Forelimb muscle (tissue), 1 donor: ENCODE results near the gene SLC19A3. TPM values are rescaled to one million over a fixed set of nuclear protein-coding genes. Genes with fewer than 3 reads are reported as not detected.
"Not testable (repeated sequence)": the region's sequence is repeated elsewhere in the genome, so short reads cannot be mapped to it uniquely, and the experiment has no call there.

Experiments
- DNase-seq: peaks from one replicate; pipeline ENCODE4 v3.0.0-alpha.2; 2013; ENCODE audit warnings: low read depth
- polyA plus RNA-seq: library from polyadenylated mRNA; unstranded; fragments of 120-200 nt; gene quantifications from one replicate; pipeline ENCODE4 v1.2.1, GENCODE V29; 2013; ENCODE audit not compliant: insufficient read length

SLC19A3 gene
- 0.56 TPM for polyA plus RNA-seq

GRCh38 chr2:227717687-227718567, at the start of gene SLC19A3:
TSS of gene SLC19A3 (minus strand) at chr2:227718028. CDS start at chr2:227702318, 15,710 bp downstream.
- DNase-seq, result peak; percentile 89

GRCh38 chr2:227766373-227766883, 48.6 kb upstream of the SLC19A3 start:
- peak; percentile 54 for DNase-seq

GRCh38 chr2:227765788-227766372, 48.1 kb upstream of the SLC19A3 start:
- DNase-seq, result peak; percentile 31

- DNase-seq, result no peak
Measured at GRCh38 chr2:227761740-227762476, 44.1 kb upstream of the SLC19A3 start.

- no peak for DNase-seq
Measured at GRCh38 chr2:227759411-227760118, 41.7 kb upstream of the SLC19A3 start.

- DNase-seq, result not testable (repeated sequence)
Measured at GRCh38 chr2:227756261-227756660, 38.4 kb upstream of the SLC19A3 start.

GRCh38 chr2:227748079-227748478, 30.3 kb upstream of the SLC19A3 start:
- DNase-seq, result no peak

GRCh38 chr2:227745594-227745993, 27.8 kb upstream of the SLC19A3 start, which contains the start of gene SCYGR8:
TSS of gene SCYGR8 (plus strand) at chr2:227745894. CDS start at chr2:227745894, 0 bp downstream.
- DNase-seq, result no peak

GRCh38 chr2:227740705-227741104, 22.9 kb upstream of the SLC19A3 start:
- DNase-seq, result not testable (repeated sequence)

- DNase-seq, result no peak
Measured at GRCh38 chr2:227739351-227739750, 21.5 kb upstream of the SLC19A3 start.

- no peak for DNase-seq
Measured at GRCh38 chr2:227728035-227728434, 10.2 kb upstream of the SLC19A3 start, which contains the start of gene SCYGR7. TSS of gene SCYGR7 (plus strand) at chr2:227728335. CDS start at chr2:227728335, 0 bp downstream.

GRCh38 chr2:227724394-227725039, 6.7 kb upstream of the SLC19A3 start, which contains the start of gene SCYGR6:
TSS of gene SCYGR6 (minus strand) at chr2:227724757. CDS start at chr2:227724757, 0 bp downstream.
- DNase-seq, result no peak

GRCh38 chr2:227722821-227723220, 5.0 kb upstream of the SLC19A3 start:
- not testable (repeated sequence) for DNase-seq

- DNase-seq, result no peak
Measured at GRCh38 chr2:227720680-227721079, 2.9 kb upstream of the SLC19A3 start.

- no peak for DNase-seq
Measured at GRCh38 chr2:227719641-227720040, 1.8 kb upstream of the SLC19A3 start.

GRCh38 chr2:227716501-227716900, 1.3 kb downstream of the SLC19A3 start:
- no peak for DNase-seq

- DNase-seq, result no peak
Measured at GRCh38 chr2:227713291-227713690, 4.5 kb downstream of the SLC19A3 start.

GRCh38 chr2:227710986-227711385, 6.8 kb downstream of the SLC19A3 start:
- no peak for DNase-seq

- DNase-seq, result no peak
Measured at GRCh38 chr2:227707390-227707789, 10.4 kb downstream of the SLC19A3 start.

- no peak for DNase-seq
Measured at GRCh38 chr2:227706859-227707258, 11.0 kb downstream of the SLC19A3 start.
